Prostate gland (tissue), 2 donors: ENCODE data around the gene MACIR.

Experiments used
- POLR2A ChIP-seq: fragments of 450-650 bp; IDR thresholded peaks from one replicate; pipeline ENCODE4 v1.6.1; 2016; ENCODE audit warnings: antibody characterized with exemption, mild to moderate bottlenecking
- TF ChIP-seq, protein P1 (sequence below), 4 experiments: fragments of 200-600 bp in 2 of 4; fragments of 450-650 bp in 2 of 4; sonication (generic) in 2 of 4; IDR thresholded peaks; 1 replicate in 3 of 4; 2 replicates in 1 of 4; pipeline ENCODE4 v1.5.1; 2016 to 2019; ENCODE audit warnings: antibody characterized with exemption in 4 of 4, mild to moderate bottlenecking in 2 of 4, moderate library complexity in 2 of 4

DNA sequence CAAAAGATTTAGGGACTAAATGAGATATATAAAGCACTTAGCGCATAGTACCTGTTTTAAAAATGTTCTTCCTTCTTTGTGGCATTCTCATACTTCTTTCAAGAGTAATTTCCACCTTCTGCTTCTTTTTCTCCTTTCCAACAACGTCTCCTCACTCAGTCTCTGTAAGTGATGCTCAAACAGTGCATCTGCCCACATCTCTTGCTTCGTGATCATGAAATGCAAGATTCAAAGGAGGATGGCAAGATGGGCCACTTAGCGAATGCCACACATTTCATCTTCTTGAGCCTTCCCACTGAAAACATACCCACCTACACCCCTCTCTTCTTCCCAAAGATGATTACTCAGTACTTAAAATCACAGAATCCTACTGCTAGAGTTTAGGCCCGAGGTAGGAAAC is 36.9 kb downstream of the MACIR start:
- TF ChIP-seq POLR2A: no peak
- TF ChIP-seq, protein P1, sequence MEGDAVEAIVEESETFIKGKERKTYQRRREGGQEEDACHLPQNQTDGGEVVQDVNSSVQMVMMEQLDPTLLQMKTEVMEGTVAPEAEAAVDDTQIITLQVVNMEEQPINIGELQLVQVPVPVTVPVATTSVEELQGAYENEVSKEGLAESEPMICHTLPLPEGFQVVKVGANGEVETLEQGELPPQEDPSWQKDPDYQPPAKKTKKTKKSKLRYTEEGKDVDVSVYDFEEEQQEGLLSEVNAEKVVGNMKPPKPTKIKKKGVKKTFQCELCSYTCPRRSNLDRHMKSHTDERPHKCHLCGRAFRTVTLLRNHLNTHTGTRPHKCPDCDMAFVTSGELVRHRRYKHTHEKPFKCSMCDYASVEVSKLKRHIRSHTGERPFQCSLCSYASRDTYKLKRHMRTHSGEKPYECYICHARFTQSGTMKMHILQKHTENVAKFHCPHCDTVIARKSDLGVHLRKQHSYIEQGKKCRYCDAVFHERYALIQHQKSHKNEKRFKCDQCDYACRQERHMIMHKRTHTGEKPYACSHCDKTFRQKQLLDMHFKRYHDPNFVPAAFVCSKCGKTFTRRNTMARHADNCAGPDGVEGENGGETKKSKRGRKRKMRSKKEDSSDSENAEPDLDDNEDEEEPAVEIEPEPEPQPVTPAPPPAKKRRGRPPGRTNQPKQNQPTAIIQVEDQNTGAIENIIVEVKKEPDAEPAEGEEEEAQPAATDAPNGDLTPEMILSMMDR (IDR thresholded peaks at IDR 0.05): no peak
